Glutamatergic neuron (in vitro differentiated cells): ENCODE data around the gene CSK. TPM values are rescaled to one million over a fixed set of nuclear protein-coding genes. Genes with fewer than 3 reads are reported as not detected.

ENCODE experiments used
- DNase-seq: peaks from one replicate; pipeline ENCODE4 v3.0.0; 2022
- H3K27ac Mint-ChIP-seq: one replicate; pipeline ENCODE4 v1.8.0; 2020; ENCODE audit warnings: mild to moderate bottlenecking, mixed read lengths, inconsistent platforms; ENCODE audit not compliant: unreplicated experiment
- H3K27me3 Mint-ChIP-seq: one replicate; pipeline ENCODE4 v1.8.0; 2020; ENCODE audit warnings: mild to moderate bottlenecking, moderate library complexity, mixed read lengths, inconsistent platforms; ENCODE audit not compliant: unreplicated experiment
- H3K36me3 Mint-ChIP-seq: one replicate; pipeline ENCODE4 v1.8.0; 2020; ENCODE audit warnings: mild to moderate bottlenecking, mixed read lengths, inconsistent platforms; ENCODE audit not compliant: unreplicated experiment
- H3K4me1 Mint-ChIP-seq: one replicate; pipeline ENCODE4 v1.8.0; 2020; ENCODE audit warnings: mild to moderate bottlenecking, low read depth, mixed read lengths, inconsistent platforms; ENCODE audit not compliant: unreplicated experiment
- H3K4me3 Mint-ChIP-seq: one replicate; pipeline ENCODE4 v1.8.0; 2020; ENCODE audit warnings: mild to moderate bottlenecking, mixed read lengths, inconsistent platforms; ENCODE audit not compliant: unreplicated experiment
- H3K9me3 Mint-ChIP-seq: one replicate; pipeline ENCODE4 v1.8.0; 2020; ENCODE audit warnings: mild to moderate bottlenecking, moderate library complexity, mixed read lengths, inconsistent platforms; ENCODE audit not compliant: unreplicated experiment
- CTCF ChIP-seq: fragments of 200-600 bp; sonication (generic); IDR thresholded peaks from one replicate; pipeline ENCODE4 v1.5.0; 2021; ENCODE audit not compliant: partially characterized antibody, unreplicated experiment
- total RNA-seq: library from RNA; stranded (reverse); fragmentation: NEBNext Ultra II Directional; extraction: Animal tissue kit (Norgen Biotek cat#: 25700); gene quantifications from one replicate; pipeline ENCODE4 v1.2.1, GENCODE V29; 2021; ENCODE audit not compliant: unreplicated experiment

Gene CSK
- total RNA-seq, 1 donor from 2014 or later: 72.6 TPM

DNA sequence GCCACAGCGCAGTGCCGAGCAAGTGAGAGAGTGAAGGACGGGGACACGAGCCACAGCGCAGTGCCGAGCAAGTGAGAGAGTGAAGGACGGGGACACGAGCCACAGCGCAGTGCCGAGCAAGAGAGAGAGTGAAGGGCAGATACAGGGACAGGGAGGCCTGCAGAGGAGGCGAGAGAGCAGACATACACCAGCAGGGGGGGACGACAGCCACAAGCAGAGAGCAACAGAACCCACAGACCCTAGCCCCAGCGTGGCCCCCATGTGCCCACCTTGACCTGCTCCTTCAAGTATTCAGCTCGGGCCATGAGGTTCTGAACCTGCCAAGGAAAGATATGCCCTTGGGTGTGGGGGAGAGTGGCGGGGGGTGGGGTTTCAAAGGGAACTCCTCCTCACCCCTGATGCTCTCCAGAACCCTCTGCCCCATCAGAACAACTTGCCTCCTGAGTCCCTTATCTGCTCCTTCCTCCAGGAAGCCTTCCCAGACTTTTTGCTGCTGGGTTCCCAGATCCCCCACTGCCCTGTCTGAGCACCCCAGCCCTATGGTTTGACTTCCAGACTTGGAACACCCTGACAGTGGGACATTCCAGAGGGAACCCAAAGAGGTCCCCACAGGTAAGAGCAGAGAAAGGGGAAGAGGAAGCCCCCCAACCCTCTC lies 55.7 kb downstream of the CSK start:
- no peaks in the 10 kb centered on the region for H3K36me3 Mint-ChIP-seq
- H3K4me3 Mint-ChIP-seq: no peak overlapping the region
- H3K27me3 Mint-ChIP-seq: peaks cover 9% of the 10 kb centered on the region
- peak overlapping the region; percentile 72 for H3K27ac Mint-ChIP-seq
- DNase-seq: no peak
- H3K9me3 Mint-ChIP-seq: peaks cover 6% of the 10 kb centered on the region
- peaks cover 22% of the 10 kb centered on the region for H3K4me1 Mint-ChIP-seq
- no peak for TF ChIP-seq CTCF

DNA sequence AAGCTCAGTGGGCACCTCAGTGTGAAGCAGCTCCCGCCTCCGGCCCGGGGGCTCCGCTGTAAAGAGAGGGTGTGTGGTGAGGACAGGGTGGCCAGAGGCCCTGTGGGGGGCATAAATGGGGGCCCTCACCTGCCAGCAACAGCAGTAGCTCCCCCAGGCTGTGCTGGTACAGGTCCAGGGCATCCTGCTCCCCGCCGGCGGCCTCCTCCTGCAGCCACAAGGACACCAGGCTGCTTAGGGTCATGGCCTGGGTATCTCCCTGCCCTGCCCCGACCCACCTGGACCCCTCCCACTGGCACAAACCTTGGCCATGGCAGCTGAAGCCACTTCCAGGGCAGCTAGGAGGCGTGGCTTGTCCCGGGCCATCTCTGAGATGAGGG lies 56.2 kb downstream of the CSK start:
- H3K4me1 Mint-ChIP-seq: peaks cover 17% of the 10 kb centered on the region
- H3K27ac Mint-ChIP-seq: no peak overlapping the region
- no peak for DNase-seq
- H3K9me3 Mint-ChIP-seq: peaks cover 6% of the 10 kb centered on the region
- H3K36me3 Mint-ChIP-seq: no peaks in the 10 kb centered on the region
- H3K27me3 Mint-ChIP-seq: peaks cover 9% of the 10 kb centered on the region
- no peak overlapping the region for H3K4me3 Mint-ChIP-seq
- no peak for TF ChIP-seq CTCF

- peaks cover 11% of the 10 kb centered on the region for H3K27me3 Mint-ChIP-seq
Measured at GRCh38 chr15:74838746-74839525, 57.1 kb downstream of the CSK start.

GRCh38 chr15:74839526-74840395 lies 57.9 kb downstream of the CSK start:
- Mint-ChIP-seq H3K27ac (no peak overlapping the region), H3K27me3 (peaks cover 8% of the 10 kb centered on the region), H3K9me3 (peaks cover 4% of the 10 kb centered on the region), H3K4me1 (peaks cover 14% of the 10 kb centered on the region), H3K4me3 (no peak overlapping the region), H3K36me3 (no peaks in the 10 kb centered on the region)
- TF ChIP-seq CTCF: no peak
- DNase-seq: no peak

More at GRCh38 chr15:74838746-74839525, 57.1 kb downstream of the CSK start:
- no peak overlapping the region for H3K27ac Mint-ChIP-seq
- H3K9me3 Mint-ChIP-seq: peaks cover 7% of the 10 kb centered on the region
- peaks cover 17% of the 10 kb centered on the region for H3K4me1 Mint-ChIP-seq
- no peaks in the 10 kb centered on the region for H3K36me3 Mint-ChIP-seq
- DNase-seq: no peak
- TF ChIP-seq CTCF: no peak
- H3K4me3 Mint-ChIP-seq: no peak overlapping the region
